LNCaP clone FGC (cell line): ENCODE measurements around the gene ALPL.

ENCODE experiments used
- DNase-seq: peaks from one replicate; pipeline ENCODE4 v3.0.0-alpha.2; 2011; ENCODE audit warnings: low read depth
- H3K4me3 ChIP-seq: 2 replicates; pipeline ENCODE4 v1.5.1; 2011; ENCODE audit warnings: mild to moderate bottlenecking, low read depth, low read length, control low read depth
- TF ChIP-seq, protein P1 (sequence below): IDR thresholded peaks from 2 replicates; pipeline ENCODE4 v1.5.1; 2012; ENCODE audit warnings: mild to moderate bottlenecking; ENCODE audit not compliant: control insufficient read depth, insufficient read depth; ENCODE audit errors: extremely low read depth

Gene ALPL

DNA sequence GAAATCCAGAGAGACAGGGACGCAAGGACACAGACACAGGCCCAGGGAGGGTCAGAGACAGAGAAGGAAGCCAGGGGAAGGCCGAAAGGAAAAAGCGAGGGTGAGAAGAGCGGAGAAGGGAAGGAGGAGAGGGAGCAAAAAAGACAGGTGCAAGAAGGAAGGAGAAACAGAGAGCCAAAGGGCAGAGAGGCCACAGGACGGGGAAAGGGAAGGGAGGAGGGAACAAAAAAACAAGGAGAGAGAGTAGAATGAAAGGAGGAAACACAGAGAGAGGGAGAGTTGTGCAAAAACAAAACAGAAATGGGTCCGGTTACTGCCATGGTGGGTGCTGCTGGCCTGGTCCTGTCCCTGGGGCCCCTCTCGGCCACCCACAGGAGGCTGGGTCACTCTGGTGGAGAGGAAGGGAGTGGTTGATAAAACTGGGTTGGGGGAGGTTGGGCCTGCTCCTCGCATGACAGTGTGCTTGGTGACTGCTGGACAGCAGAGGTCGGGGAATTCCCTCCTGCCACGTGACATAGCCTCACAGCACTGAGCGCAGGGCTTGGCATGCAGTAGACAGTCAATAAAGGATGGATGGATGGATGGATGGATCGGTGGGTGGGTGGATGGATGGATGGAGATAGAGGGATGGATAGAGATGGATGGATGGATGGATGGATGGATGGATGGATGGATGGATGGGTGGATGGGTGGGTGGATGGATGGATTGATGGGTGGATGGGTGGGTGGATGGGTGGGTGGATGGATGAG is 95.2 kb downstream of the ALPL start:
- TF ChIP-seq, protein P1, sequence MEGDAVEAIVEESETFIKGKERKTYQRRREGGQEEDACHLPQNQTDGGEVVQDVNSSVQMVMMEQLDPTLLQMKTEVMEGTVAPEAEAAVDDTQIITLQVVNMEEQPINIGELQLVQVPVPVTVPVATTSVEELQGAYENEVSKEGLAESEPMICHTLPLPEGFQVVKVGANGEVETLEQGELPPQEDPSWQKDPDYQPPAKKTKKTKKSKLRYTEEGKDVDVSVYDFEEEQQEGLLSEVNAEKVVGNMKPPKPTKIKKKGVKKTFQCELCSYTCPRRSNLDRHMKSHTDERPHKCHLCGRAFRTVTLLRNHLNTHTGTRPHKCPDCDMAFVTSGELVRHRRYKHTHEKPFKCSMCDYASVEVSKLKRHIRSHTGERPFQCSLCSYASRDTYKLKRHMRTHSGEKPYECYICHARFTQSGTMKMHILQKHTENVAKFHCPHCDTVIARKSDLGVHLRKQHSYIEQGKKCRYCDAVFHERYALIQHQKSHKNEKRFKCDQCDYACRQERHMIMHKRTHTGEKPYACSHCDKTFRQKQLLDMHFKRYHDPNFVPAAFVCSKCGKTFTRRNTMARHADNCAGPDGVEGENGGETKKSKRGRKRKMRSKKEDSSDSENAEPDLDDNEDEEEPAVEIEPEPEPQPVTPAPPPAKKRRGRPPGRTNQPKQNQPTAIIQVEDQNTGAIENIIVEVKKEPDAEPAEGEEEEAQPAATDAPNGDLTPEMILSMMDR = no peak
- H3K4me3 ChIP-seq = no peak overlapping the region
- DNase-seq = no peak

DNA sequence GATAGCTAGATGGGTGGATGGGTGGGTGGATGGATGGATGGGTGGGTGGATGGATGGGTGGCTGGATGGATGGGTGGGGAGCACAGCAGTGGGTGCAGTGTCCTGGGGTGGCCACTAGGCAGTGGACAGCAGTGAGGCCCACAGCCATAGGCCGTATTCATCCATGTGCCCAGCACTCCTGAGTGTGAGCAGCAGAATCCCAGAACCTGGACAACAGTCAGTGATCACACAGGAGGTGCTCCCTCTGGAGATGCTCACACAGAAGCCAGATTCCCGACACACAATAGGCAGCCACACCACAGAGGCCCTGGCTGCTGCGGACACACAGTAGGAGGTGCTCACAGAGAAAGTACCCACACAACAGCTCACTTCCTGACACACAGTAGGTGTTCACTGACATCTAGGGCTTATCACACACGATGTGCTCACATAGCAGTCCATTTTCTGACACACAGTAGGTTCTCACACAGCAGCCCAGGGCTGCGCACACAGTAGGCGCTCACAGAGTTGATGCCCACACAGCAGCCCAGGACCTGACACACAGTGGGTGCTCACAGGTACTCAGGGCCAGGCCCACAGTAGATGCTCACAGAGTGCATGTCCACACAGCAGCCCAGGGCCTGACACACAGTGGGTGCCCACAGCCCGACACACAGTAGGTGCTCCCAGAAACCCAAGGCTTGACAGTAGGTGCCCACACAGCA is 95.9 kb downstream of the ALPL start:
- H3K4me3 ChIP-seq = no peak overlapping the region
- DNase-seq = no peak
- TF ChIP-seq, protein P1 = no peak

DNA sequence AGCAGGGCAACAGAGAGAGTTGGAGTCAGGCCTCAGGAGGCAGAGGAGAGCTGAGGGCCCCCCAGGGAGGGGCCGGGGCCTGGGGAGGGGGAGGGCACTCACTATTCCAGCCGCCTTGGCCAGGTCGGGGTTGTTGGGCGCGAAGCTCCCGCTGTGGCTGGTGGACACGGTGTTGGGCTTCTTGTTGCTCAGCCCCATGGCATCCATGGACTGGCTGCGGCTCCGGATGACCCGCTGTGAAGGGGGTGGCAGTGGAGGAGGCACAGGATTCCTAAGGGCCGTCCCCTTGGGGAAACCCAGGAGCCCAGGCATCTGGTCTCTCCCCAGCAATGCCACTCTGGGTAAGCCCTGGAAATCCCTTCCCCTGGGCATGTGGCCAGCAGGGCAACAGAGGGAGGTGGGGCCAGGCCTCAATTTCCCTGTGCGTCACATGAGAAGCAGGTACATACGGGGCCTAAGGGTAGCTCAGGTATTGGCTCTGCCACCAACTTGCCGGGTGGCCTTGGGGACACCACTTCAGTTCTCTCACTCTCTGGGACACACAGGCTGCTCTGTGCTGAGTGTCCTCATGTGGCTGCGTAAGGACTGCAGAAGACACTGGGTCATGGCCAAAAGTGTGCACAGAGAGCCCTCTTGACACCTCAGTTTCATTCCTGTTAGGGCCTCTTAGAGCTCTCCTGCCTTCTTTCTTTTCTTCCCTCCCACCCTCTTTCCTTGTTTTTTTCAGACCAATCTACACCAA is 96.9 kb downstream of the ALPL start:
- H3K4me3 ChIP-seq = no peak overlapping the region
- TF ChIP-seq, protein P1 = no peak

DNA sequence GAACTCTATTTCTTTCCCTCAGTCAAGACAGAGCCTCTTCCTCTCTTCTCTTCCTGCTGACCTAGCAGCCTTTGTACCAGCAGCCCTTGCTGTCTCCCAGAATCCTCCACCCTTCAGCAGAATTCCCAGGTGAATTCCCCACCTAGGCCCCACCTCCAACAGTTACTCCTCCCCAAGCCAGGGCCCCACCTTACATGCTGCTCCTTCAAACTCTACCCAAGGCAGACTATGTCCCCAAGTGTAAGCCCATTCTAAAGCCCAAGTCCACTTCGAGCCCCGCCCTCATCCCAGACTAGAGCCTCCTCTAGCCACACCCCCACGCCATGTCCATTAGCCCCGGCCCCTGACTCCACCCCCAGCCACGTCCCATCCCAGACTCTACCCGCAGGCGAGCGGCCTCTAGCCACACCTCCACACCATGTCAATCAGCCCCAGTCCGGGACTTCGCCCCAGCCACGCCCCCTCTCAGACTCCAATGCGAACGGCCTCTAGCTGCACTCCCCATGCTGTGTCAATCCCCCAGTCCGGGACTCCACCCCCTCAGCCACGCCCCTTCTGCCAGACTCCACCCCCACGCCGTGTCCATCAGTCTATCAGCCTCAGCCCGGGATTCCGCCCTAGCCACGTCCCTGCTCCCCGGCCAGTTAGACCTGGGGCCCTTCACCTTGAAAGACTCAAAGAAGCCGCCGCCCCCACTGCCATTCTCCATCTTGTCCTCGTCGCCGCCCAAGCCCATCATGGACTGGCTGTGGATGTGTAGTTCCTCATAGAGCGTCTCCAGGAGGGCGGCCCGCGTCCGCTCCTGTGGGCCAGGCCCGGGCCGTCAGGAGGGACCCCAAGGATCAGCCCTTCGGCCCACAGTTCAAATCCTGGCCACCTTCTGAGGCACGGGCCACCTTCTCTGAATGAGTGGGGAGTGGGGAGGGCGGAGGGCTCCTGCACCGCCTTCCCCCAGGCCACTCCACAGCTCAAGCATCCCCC is 98.6 kb downstream of the ALPL start:
- peak; percentile 55 for DNase-seq
- TF ChIP-seq, protein P1 = no peak
- no peak overlapping the region for H3K4me3 ChIP-seq

More for the DNA sequence above, 96.9 kb downstream of the ALPL start:
- DNase-seq = no peak

DNA sequence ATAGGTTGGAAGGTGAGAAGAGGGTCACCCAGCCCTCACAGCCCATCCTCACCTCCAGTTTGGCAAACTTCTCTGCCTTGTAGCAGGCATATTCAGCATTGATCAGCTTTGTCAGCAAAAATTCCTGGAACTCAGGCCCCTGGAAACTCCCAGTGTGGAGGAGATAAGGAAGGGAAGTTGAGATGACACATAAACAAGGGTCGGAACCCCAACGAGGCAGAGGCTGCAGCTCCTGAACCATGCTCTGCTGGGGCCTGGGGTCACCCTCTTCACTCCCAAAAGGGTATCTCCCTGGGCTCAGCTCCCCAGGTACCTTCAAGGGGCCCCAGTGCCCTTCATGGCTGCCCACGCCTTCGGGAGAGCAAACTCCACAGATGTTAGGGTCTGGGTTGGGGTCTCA is 99.6 kb downstream of the ALPL start:
- no peak overlapping the region for H3K4me3 ChIP-seq
- no peak for DNase-seq
- TF ChIP-seq, protein P1 = no peak

DNA sequence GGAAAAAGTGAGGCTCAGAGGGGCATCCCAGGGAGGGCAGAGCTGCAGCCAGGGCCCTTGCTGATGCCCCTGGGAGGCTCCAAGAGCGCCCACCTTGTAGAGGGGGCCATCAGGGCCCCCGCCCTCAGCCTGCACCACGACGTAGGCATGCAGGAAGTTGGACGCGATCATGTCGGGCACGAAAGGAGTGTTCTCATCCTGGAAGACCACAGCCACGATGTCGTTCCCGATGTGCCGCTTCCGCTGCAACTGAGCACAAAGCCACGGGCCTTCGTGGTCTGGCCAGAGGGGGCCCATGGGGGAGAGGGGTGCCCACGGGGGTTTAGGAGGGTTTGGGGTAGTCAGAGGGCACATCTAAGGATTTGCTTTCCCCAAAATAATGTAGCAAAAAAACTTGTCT is 100.8 kb downstream of the ALPL start:
- TF ChIP-seq, protein P1 = no peak
- DNase-seq = no peak
- H3K4me3 ChIP-seq = no peak overlapping the region
